Measurements from ENCODE around the gene OTOG.

The OTOG gene

DNA sequence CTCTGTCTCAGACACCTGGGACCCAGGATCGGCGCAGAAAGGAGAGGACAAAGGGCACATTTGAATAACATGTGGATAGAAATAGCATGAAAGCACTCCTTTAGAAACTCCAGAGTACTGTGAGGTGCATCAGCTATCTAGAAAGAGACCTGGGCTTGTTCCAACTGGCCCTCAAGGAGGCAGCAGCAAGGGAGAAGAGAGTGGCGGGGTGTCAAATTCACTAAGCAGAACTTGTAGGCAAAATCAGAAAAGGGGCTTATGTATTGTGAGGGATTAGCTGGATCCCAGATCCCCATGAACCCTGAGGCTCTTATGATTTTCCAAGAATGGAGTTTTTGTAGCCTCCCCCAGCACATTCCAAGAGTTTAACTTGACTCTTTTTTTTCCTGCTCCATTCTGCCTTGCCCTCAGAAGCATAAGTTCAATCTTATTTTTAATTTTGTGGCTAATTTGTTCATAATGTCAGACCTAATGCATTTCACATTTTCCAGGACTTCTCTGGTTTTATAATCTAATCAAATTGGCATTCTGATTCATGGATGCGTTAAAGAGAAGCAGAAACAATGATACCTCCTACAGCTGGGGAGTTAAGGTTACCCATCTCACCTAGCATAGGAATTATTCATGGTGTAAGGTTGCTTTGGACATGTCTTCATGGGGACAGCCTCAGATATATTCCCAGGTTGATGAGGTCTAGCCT, 36.4 kb upstream of the OTOG start:
- Histone ChIP-seq H3K27ac (no peak overlapping the region), H3K27me3 (ENCODE audit: insufficient read depth, low read depth) (no peaks in the 10 kb centered on the region), H3K4me1 (ENCODE audit: low read depth, poor library complexity, severe bottlenecking) (no peaks in the 10 kb centered on the region), H3K79me2 (ENCODE audit: insufficient read depth, low read depth) (no peaks in the 10 kb centered on the region), H3K36me3 (ENCODE audit: insufficient read depth) (no peaks in the 10 kb centered on the region), H3K4me2 (no peak overlapping the region), H3K4me3 (IDR thresholded peaks at IDR 0.05; ENCODE audit: insufficient read depth, low read depth, low read length) (no peak overlapping the region), H2AFZ (ENCODE audit: low read depth) (no peak overlapping the region), H3K9ac (no peak overlapping the region), H4K20me1 (ENCODE audit: insufficient read depth) (no peaks in the 10 kb centered on the region)
- TF ChIP-seq, protein P1, sequence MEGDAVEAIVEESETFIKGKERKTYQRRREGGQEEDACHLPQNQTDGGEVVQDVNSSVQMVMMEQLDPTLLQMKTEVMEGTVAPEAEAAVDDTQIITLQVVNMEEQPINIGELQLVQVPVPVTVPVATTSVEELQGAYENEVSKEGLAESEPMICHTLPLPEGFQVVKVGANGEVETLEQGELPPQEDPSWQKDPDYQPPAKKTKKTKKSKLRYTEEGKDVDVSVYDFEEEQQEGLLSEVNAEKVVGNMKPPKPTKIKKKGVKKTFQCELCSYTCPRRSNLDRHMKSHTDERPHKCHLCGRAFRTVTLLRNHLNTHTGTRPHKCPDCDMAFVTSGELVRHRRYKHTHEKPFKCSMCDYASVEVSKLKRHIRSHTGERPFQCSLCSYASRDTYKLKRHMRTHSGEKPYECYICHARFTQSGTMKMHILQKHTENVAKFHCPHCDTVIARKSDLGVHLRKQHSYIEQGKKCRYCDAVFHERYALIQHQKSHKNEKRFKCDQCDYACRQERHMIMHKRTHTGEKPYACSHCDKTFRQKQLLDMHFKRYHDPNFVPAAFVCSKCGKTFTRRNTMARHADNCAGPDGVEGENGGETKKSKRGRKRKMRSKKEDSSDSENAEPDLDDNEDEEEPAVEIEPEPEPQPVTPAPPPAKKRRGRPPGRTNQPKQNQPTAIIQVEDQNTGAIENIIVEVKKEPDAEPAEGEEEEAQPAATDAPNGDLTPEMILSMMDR (conservative IDR thresholded peaks at IDR 0.05; ENCODE audit: low read depth, low read length) = no peak

DNA sequence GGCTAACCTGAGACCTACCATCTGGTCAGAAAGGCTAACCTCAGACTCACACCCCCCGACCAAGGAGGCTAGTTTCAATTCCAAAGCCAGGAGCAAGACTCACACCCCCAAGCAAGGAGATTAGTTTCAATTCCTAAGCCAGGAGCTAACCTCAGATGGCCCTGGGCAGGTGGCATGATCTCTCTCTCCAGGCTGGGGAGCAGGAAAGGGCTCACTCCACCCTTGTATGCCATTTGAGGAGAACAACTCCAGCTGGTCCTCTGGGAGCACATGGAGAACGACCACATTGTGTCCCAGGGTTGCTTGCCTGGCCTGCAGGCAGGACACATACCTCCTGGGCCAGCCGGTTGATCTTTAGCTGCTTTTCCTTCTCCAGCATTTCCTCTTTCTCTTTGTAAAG, 35.5 kb upstream of the OTOG start:
- Histone ChIP-seq H3K27ac (no peak overlapping the region), H3K36me3 (ENCODE audit: insufficient read depth) (no peaks in the 10 kb centered on the region), H3K4me3 (IDR thresholded peaks at IDR 0.05; ENCODE audit: insufficient read depth, low read depth, low read length) (no peak overlapping the region), H3K27me3 (ENCODE audit: insufficient read depth, low read depth) (no peaks in the 10 kb centered on the region), H3K79me2 (ENCODE audit: insufficient read depth, low read depth) (no peaks in the 10 kb centered on the region), H3K9ac (no peak overlapping the region), H3K4me2 (no peak overlapping the region), H3K4me1 (ENCODE audit: low read depth, poor library complexity, severe bottlenecking) (no peaks in the 10 kb centered on the region), H4K20me1 (ENCODE audit: insufficient read depth) (no peaks in the 10 kb centered on the region), H2AFZ (ENCODE audit: low read depth) (no peak overlapping the region)
- TF ChIP-seq, protein P1 (conservative IDR thresholded peaks at IDR 0.05; ENCODE audit: low read depth, low read length) = no peak

DNA sequence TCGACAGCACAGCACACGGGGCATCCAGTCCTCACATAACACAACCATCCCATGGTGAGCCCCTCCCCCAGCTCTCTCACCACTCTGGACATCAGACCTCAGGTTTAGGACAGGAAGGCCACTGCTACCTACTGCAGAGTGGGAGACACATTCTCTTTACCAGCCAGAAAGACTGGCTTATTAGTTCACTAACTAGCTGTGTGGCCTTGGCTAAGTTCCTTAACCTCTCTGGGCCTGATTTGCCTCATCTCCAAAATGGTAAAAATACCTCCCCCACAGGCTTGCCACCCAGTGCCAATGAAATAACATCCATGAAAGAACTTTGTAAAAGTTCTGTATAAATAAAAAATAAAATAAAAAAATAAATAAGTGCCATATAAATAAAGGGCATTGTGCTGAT, 35.0 kb upstream of the OTOG start:
- Histone ChIP-seq H3K4me3 (IDR thresholded peaks at IDR 0.05; ENCODE audit: insufficient read depth, low read depth, low read length) (no peak overlapping the region), H3K27ac (no peak overlapping the region), H3K9ac (no peak overlapping the region), H3K4me2 (no peak overlapping the region), H3K36me3 (ENCODE audit: insufficient read depth) (no peaks in the 10 kb centered on the region), H3K4me1 (ENCODE audit: low read depth, poor library complexity, severe bottlenecking) (no peaks in the 10 kb centered on the region), H3K27me3 (ENCODE audit: insufficient read depth, low read depth) (no peaks in the 10 kb centered on the region), H3K79me2 (ENCODE audit: insufficient read depth, low read depth) (no peaks in the 10 kb centered on the region), H2AFZ (ENCODE audit: low read depth) (no peak overlapping the region), H4K20me1 (ENCODE audit: insufficient read depth) (no peaks in the 10 kb centered on the region)
- TF ChIP-seq, protein P1 (conservative IDR thresholded peaks at IDR 0.05; ENCODE audit: low read depth, low read length) = no peak

DNA sequence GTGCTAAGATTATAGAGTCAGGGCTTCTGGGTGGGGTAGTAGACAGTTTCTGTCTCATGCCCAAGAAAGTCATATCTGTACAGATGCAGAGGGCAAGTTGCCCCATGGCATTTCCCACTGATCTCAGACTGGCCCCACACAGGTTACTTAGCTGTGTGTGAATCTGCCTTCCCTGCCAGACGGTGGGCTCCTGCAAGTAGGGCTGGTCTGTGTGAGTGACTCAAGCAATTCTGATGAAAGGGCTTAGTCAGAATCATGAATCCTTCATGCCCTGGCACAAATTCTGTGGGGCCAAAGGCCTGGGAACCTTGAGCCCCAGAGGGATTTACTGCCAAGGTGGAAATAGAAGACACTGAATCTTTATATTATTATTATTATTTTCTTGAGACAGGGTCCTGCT, 33.2 kb upstream of the OTOG start:
- TF ChIP-seq, protein P1 (conservative IDR thresholded peaks at IDR 0.05; ENCODE audit: low read depth, low read length) = no peak

More for the DNA sequence above, 33.2 kb upstream of the OTOG start:
- Histone ChIP-seq H3K9ac (no peak overlapping the region), H3K36me3 (ENCODE audit: insufficient read depth) (no peaks in the 10 kb centered on the region), H3K79me2 (ENCODE audit: insufficient read depth, low read depth) (no peaks in the 10 kb centered on the region), H3K27ac (no peak overlapping the region), H3K27me3 (ENCODE audit: insufficient read depth, low read depth) (no peaks in the 10 kb centered on the region), H2AFZ (ENCODE audit: low read depth) (no peak overlapping the region), H3K4me1 (ENCODE audit: low read depth, poor library complexity, severe bottlenecking) (no peaks in the 10 kb centered on the region), H3K4me2 (no peak overlapping the region), H4K20me1 (ENCODE audit: insufficient read depth) (no peaks in the 10 kb centered on the region), H3K4me3 (IDR thresholded peaks at IDR 0.05; ENCODE audit: insufficient read depth, low read depth, low read length) (no peak overlapping the region)

Data from KMS-11 (cell line).